Panc1 (cell line): ENCODE results near the gene TMX1.

Source experiments
- CTCF ChIP-seq: fragments of 450-650 bp; IDR thresholded peaks from 2 replicates; pipeline ENCODE4 v1.5.1; 2017; ENCODE audit warnings: mild to moderate bottlenecking
- POLR2AphosphoS5 ChIP-seq: IDR thresholded peaks from 2 replicates; pipeline ENCODE4 v1.6.1; 2012; ENCODE audit warnings: mild to moderate bottlenecking, low read depth, low read length, moderate library complexity

GRCh38 chr14:51209457-51209856 lies 30.6 kb upstream of the TMX1 start:
- TF ChIP-seq CTCF (no peak), POLR2AphosphoS5 (no peak)
